Measurements from ENCODE around the gene UBTD1.

UBTD1 gene

GRCh38 chr10:97494863-97495506 lies 3.7 kb upstream of the UBTD1 start:
- peak; percentile 86 for DNase-seq (ENCODE audit: low read depth)
- no peak overlapping the region for H3K4me3 ChIP-seq (ENCODE audit: control insufficient read depth, low read depth, low read length)
- no peak for TF ChIP-seq CTCF (conservative IDR thresholded peaks at IDR 0.05; ENCODE audit: control insufficient read depth, insufficient read depth, low read depth, low read length)

GRCh38 chr10:97497572-97498075 lies 1.1 kb upstream of the UBTD1 start:
- peak; percentile 80 for DNase-seq (ENCODE audit: low read depth)
- TF ChIP-seq CTCF (conservative IDR thresholded peaks at IDR 0.05; ENCODE audit: control insufficient read depth, insufficient read depth, low read depth, low read length): no peak
- H3K4me3 ChIP-seq (ENCODE audit: control insufficient read depth, low read depth, low read length): peak overlapping the region; percentile 99

GRCh38 chr10:97498076-97498840 lies 466 bp upstream of the UBTD1 start, which contains the start of gene MMS19:
TSS of gene MMS19 (minus strand) at chr10:97498422. CDS start at chr10:97498384, 38 bp downstream.
- no peak for TF ChIP-seq CTCF (conservative IDR thresholded peaks at IDR 0.05; ENCODE audit: control insufficient read depth, insufficient read depth, low read depth, low read length)
- DNase-seq (ENCODE audit: low read depth): peak; percentile 97
- H3K4me3 ChIP-seq (ENCODE audit: control insufficient read depth, low read depth, low read length): peak within 1 kb of the TSS; percentile 99

DNA sequence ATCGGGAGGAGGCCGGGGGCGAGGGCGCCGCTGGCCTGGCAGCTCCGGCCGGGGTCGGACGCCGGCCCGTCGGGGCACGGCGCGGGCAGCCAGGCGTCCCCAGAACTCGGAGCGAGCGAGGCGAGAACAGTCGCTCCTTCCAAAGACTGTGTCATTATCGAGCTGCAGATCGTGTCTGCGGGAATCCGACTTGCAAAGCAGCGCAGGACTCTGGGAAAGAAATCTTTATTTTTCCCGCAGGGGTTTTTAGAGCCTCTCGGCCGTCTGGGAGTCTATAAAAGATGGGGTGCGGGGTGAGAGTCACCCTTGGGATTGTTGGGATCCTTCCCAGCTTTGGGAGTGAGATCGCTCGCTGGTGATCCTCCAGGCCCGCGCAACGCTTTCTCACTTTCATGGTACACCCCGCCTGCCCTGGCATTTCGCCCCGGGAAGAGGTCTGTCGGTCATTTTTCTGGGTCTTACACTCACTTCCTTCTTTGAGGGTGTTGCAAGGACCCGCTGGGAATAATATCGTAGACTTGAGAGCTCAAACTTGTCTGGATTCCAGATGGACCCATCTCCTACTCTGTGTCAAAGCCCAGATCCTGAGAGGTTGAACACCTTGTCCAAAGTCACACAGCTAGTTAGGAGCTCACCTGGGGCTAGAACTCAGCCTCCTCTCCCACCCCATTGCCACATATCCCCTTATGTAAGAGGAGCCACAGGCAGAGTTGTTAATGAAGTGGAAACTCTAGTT lies 1.0 kb downstream of the UBTD1 start:
- peak overlapping the region; percentile 99 for H3K4me3 ChIP-seq (ENCODE audit: control insufficient read depth, low read depth, low read length)
- TF ChIP-seq CTCF (conservative IDR thresholded peaks at IDR 0.05; ENCODE audit: control insufficient read depth, insufficient read depth, low read depth, low read length): no peak
- peak; percentile 77 for DNase-seq (ENCODE audit: low read depth)

GRCh38 chr10:97500297-97500575 lies 1.5 kb downstream of the UBTD1 start:
- TF ChIP-seq CTCF (conservative IDR thresholded peaks at IDR 0.05; ENCODE audit: control insufficient read depth, insufficient read depth, low read depth, low read length): no peak
- no peak for DNase-seq (ENCODE audit: low read depth)
- H3K4me3 ChIP-seq (ENCODE audit: control insufficient read depth, low read depth, low read length): peak overlapping the region; percentile 99

DNA sequence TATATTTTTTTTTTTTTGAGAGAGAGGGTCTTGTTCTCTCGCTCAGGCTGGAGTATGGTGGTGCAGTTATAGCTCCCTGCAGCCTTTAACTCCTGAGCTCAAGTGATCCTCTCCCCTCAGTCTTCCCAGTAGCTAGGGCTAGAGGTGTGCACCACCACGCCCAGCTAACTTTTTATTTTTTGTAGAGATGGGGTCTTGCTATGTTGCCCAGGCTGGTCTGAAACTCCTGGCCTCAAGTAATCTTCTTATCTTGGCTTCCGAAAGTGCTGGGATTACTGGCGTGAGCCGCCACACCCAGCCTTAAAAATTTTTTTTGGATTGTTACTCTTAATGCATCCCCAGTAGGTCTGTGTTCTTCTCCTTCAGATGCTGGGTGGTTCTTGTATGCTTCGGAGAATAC lies 4.2 kb downstream of the UBTD1 start:
- no peak for TF ChIP-seq CTCF (conservative IDR thresholded peaks at IDR 0.05; ENCODE audit: control insufficient read depth, insufficient read depth, low read depth, low read length)
- DNase-seq (ENCODE audit: low read depth): no peak
- H3K4me3 ChIP-seq (ENCODE audit: control insufficient read depth, low read depth, low read length): no peak overlapping the region

Data from fibroblast of mammary gland (primary cell).